ENCODE measurements around the gene CHRNA10.
"Not testable (repeated sequence)": the region's sequence is repeated elsewhere in the genome, so short reads cannot be mapped to it uniquely, and the experiment has no call there.

Gene CHRNA10

GRCh38 chr11:3660960-3661359 is 10.2 kb downstream of the CHRNA10 start:
- no peaks in the 10 kb centered on the region for H3K9me2 ChIP-seq (replicated peaks; ENCODE audit: control insufficient read depth, low read length)
- H3K4me1 ChIP-seq (ENCODE audit: control insufficient read depth, low read length), result no peaks in the 10 kb centered on the region
- no peak for TF ChIP-seq EZH2phosphoT487 (IDR thresholded peaks at IDR 0.05; ENCODE audit: borderline replicate concordance, low read length)
- no peak for TF ChIP-seq CTCF (IDR thresholded peaks at IDR 0.05; ENCODE audit: low read depth, low read length, poor library complexity, severe bottlenecking)
- H3F3A ChIP-seq (ENCODE audit: control insufficient read depth, insufficient read depth), result no peaks in the 10 kb centered on the region
- peaks cover 9% of the 10 kb centered on the region for H3K36me3 ChIP-seq (ENCODE audit: control insufficient read depth, low read length)
- H3K27me3 ChIP-seq (ENCODE audit: control insufficient read depth, low read length), result no peaks in the 10 kb centered on the region
- no peaks in the 10 kb centered on the region for H4K20me1 ChIP-seq (ENCODE audit: control insufficient read depth, insufficient read depth, low read depth, low read length)
- no peak overlapping the region for H3K27ac ChIP-seq (ENCODE audit: low read depth, low read length)
- no peaks in the 10 kb centered on the region for H3K9me3 ChIP-seq (ENCODE audit: control insufficient read depth, insufficient read depth, low read length)
- H3K4me3 ChIP-seq (ENCODE audit: low read length), result no peak overlapping the region
- H3K4me2 ChIP-seq (ENCODE audit: low read length), result no peak overlapping the region
- no peaks in the 10 kb centered on the region for H3K79me2 ChIP-seq (ENCODE audit: control insufficient read depth, low read length)

- Histone ChIP-seq H3K79me2 (ENCODE audit: control insufficient read depth, low read length) (no peaks in the 10 kb centered on the region), H3K9me3 (ENCODE audit: control insufficient read depth, insufficient read depth, low read length) (no peaks in the 10 kb centered on the region), H3K27me3 (ENCODE audit: control insufficient read depth, low read length) (no peaks in the 10 kb centered on the region), H3K4me1 (ENCODE audit: control insufficient read depth, low read length) (no peaks in the 10 kb centered on the region), H3K4me3 (ENCODE audit: low read length) (no peak overlapping the region), H4K20me1 (ENCODE audit: control insufficient read depth, insufficient read depth, low read depth, low read length) (no peaks in the 10 kb centered on the region), H3F3A (ENCODE audit: control insufficient read depth, insufficient read depth) (no peaks in the 10 kb centered on the region), H3K27ac (ENCODE audit: low read depth, low read length) (no peak overlapping the region), H3K4me2 (ENCODE audit: low read length) (no peak overlapping the region), H3K9me2 (replicated peaks; ENCODE audit: control insufficient read depth, low read length) (no peaks in the 10 kb centered on the region), H3K36me3 (ENCODE audit: control insufficient read depth, low read length) (no peaks in the 10 kb centered on the region; the same call in 1 of the 2 replicates)
- TF ChIP-seq CTCF (IDR thresholded peaks at IDR 0.05; ENCODE audit: low read depth, low read length, poor library complexity, severe bottlenecking) (no peak), EZH2phosphoT487 (IDR thresholded peaks at IDR 0.05; ENCODE audit: borderline replicate concordance, low read length) (no peak)
Measured at GRCh38 chr11:3659595-3660515, 11.3 kb downstream of the CHRNA10 start.

GRCh38 chr11:3658252-3658651 is 12.9 kb downstream of the CHRNA10 start:
- Histone ChIP-seq H3K79me2 (ENCODE audit: control insufficient read depth, low read length) (no peaks in the 10 kb centered on the region), H3K27me3 (ENCODE audit: control insufficient read depth, low read length) (peaks cover 2% of the 10 kb centered on the region; the same call in 1 of the 2 replicates), H3K4me3 (ENCODE audit: low read length) (no peak overlapping the region), H3F3A (ENCODE audit: control insufficient read depth, insufficient read depth) (no peaks in the 10 kb centered on the region), H3K4me1 (ENCODE audit: control insufficient read depth, low read length) (no peaks in the 10 kb centered on the region), H3K27ac (ENCODE audit: low read depth, low read length) (no peak overlapping the region), H3K36me3 (ENCODE audit: control insufficient read depth, low read length) (no peaks in the 10 kb centered on the region), H3K9me3 (ENCODE audit: control insufficient read depth, insufficient read depth, low read length) (no peaks in the 10 kb centered on the region), H3K9me2 (replicated peaks; ENCODE audit: control insufficient read depth, low read length) (no peaks in the 10 kb centered on the region), H4K20me1 (ENCODE audit: control insufficient read depth, insufficient read depth, low read depth, low read length) (no peaks in the 10 kb centered on the region), H3K4me2 (ENCODE audit: low read length) (no peak overlapping the region)
- no peak for TF ChIP-seq CTCF (IDR thresholded peaks at IDR 0.05; ENCODE audit: low read depth, low read length, poor library complexity, severe bottlenecking)
- no peak for TF ChIP-seq EZH2phosphoT487 (IDR thresholded peaks at IDR 0.05; ENCODE audit: borderline replicate concordance, low read length)

GRCh38 chr11:3657331-3657730 is 13.9 kb downstream of the CHRNA10 start:
- not testable (repeated sequence) for H3F3A ChIP-seq (ENCODE audit: control insufficient read depth, insufficient read depth); H3K9me2 ChIP-seq (replicated peaks; ENCODE audit: control insufficient read depth, low read length); H3K27me3 ChIP-seq (ENCODE audit: control insufficient read depth, low read length); H4K20me1 ChIP-seq (ENCODE audit: control insufficient read depth, insufficient read depth, low read depth, low read length); H3K36me3 ChIP-seq (ENCODE audit: control insufficient read depth, low read length); H3K27ac ChIP-seq (ENCODE audit: low read depth, low read length); H3K4me1 ChIP-seq (ENCODE audit: control insufficient read depth, low read length); H3K4me3 ChIP-seq (ENCODE audit: low read length); H3K4me2 ChIP-seq (ENCODE audit: low read length); H3K9me3 ChIP-seq (ENCODE audit: control insufficient read depth, insufficient read depth, low read length); H3K79me2 ChIP-seq (ENCODE audit: control insufficient read depth, low read length)
